Stimulated activated CD8-positive, alpha-beta memory T cell treated with anti-CD3 and anti-CD28 coated beads, Interleukin-12 subunit alpha, Interleukin-12 subunit beta, amount 100 ng/mL, for 1 hour (primary cell): Measurements from ENCODE around the gene DHRS4L2.
A peak's percentile ranks its signal among the peaks of the same experiment; 100 is the strongest.
"Not testable (repeated sequence)": the region's sequence is repeated elsewhere in the genome, so short reads cannot be mapped to it uniquely, and the experiment has no call there.

Experiments
- DNase-seq: peaks from one replicate; pipeline ENCODE4 v3.0.0-alpha.2; 2020; ENCODE audit warnings: low read depth

The DHRS4L2 gene

DNA sequence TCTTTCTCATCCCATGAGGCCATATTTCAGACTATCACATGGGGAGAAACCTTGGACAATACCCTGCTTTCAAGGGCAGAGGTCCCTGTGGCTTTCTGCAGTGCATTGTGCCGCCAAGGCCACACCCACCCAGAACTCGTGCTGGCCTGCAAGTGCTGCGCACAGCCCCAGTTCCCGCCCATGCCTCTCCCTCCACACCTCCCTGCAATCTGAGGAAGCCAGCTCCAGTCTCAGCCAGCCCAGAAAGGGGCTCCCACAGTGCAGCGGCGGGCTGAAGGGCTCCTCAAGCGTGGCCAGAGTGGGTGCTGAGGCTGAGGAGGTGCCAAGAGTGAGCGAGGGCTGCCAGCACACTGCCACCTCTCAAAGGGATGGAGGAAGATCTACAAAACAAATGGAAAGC is 15.6 kb upstream of the DHRS4L2 start:
- not testable (repeated sequence) for DNase-seq

DNA sequence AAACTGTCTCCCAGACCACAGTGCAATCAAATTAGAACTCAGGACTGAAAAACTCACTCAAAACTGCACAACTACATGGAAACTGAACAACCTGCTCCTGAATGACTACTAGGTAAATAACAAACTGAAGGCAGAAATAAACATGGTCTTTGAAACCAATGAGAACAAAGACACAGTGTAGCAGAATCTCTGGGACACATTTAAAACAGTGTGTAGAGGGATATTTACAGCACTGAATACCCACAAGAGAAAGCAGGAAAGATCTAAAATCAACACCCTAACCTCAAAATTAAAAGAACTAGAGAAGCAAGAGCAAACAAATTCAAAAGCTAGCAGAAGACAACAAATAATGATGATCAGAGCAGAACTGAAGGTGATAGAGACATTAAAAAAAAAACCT is 14.7 kb upstream of the DHRS4L2 start:
- DNase-seq = not testable (repeated sequence)

DNA sequence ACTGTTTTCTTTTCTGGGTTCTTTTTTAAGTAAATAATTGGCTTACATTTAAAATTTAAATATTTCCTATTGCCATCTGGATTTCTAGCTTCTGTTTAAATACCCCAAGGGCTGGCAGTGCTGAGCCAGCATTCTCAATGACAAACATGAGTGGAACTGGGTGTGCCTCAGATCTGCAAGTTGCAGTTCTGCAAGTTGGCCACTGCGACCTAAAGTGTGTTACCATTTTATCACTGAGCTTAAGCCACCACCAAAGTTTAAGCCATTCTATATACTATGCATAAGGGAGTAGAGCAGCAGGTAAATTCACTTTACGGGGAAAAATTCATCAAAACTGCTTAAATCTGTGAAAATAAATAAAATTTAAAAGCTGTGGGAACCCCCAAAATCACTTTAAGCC is 11.5 kb upstream of the DHRS4L2 start:
- DNase-seq = not testable (repeated sequence)

DNA sequence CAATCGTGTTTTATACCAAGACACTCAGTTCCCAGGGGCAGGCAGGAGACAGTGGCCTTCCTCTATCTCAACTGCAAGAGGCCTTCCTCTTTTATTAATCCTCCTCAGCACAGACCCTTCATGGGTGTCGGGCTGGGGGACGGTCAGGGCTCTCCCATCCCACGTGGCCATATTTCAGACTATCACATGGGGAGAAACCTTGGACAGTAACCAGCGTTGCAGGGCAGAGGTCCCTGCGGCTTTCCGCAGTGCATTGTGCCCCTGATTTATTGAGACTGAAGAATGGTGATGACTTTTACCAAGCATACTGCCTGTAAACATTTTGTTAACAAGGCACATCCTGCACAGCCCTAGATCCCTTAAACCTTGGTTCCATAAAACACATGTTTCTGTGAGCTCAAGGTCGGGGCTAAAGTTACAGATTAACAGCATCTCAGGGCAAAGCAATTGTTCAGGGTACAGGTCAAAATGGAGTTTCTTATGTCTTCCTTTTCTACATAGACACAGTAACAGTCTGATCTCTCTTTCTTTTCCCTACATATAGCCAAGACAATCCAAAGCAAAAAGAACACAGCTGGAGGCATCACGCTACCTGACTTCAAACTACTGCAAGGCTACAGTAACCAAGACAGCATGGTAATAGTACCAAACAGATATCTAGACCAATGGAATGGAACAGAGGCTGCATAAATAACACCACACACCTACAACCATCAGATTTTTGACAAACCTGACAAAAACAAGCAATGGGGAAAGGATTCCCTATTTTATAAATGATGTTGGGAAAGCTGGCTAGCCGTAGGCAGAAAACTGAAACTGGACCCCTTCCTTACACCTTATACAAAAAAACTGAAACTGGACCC is 6.5 kb upstream of the DHRS4L2 start:
- not testable (repeated sequence) for DNase-seq

DNA sequence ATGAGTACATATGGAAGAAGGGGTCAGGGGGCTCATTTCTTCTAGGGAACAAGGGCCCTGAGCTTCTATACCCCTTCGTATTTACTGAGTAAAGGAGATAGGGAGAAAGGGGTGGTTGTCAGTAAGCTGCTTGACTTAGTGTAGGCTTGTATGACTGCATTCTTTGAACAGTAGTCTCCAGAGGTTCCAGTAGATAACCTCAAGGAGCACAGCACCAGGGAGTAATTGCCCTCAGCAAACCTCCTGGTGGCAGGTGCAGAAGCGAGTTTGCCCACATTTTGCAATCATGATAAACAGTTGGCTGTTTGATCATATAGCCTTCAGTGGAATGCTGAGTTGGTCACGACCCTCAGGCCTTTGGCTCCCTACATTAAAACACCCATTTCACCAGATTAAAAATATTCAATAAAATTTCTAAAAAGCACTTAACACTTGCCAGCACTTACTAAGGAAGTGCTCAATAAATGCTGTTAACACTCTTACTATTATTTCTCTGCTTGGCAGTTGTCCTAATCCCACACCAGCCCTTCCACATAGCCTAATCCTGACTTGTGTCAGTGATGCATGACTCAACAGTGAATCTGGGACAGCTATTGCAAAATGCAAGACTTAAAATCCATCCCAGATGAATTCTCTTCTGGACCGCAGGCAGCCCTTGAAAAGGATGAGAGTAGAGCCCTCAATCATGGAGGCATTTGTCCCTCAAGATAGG is 3.7 kb upstream of the DHRS4L2 start:
- DNase-seq = no peak

DNA sequence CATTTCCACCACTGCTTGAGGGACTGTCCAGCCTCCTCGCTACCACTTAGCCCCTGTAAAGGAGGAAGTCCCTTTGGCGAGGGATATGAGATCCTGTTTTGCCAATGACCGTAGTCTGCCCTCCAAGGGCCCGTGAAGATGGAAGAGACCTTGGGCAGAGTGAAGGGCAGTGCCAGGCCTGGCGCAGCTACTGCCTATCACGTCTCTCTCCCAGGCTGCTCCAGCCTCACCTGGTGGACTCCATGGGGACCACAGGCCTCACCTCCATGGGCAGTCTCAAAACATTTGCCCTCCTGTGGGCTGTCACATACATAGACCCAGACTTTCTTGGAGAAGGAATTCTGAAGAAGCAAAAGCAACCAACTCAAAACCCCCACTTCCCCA is 514 bp upstream of the DHRS4L2 start:
- not testable (repeated sequence) for DNase-seq

DNA sequence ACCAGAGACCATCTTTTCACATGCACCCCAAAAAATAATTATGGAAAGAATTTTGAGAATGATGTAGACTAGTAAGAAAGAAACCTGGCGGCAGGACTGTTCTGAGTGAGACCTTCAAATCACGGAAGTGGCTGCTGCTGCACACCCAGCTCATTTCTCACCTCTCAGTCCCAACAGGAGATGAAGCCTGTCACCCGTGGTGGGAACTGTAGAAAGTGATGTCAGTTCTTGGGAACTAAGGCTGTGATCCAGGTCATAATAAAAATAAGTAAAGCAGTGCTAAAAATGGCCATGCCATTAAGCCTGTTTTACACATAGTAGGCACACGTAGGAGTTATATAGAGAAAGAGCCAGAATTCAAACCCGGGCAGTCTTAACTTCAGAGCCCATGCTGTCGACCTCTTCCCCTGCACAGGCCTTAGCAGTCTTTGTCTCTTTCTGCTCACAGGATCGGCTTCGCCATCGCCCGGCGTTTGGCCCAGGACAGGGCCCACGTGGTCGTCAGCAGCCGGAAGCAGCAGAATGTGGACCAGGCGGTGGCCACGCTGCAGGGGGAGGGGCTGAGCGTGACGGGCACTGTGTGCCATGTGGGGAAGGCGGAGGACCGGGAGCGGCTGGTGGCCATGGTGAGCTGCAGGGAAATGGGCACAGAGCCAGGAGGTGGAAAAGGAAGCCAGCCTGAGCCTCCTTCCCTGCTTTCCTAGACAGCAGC is 1.2 kb downstream of the DHRS4L2 start:
- DNase-seq = not testable (repeated sequence)

DNA sequence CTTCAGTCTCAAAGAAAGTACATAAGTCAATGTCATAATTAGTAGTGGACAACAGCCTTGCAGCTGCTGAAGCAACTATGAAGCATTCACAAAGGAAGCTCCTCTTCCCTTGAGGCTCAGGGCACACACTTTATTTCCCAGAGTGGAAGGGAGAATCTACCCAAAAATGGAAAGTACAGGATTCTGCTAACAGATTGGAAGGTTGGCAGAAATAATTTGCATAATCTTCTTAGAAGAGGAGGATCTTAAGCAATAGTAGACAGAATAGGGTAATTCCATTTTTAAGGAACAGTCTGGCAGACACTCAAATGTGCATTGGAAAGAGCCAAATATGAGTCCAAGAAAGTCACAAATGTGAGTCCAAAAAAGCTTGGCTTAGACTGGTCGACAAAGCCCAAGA is 2.2 kb downstream of the DHRS4L2 start:
- not testable (repeated sequence) for DNase-seq

DNA sequence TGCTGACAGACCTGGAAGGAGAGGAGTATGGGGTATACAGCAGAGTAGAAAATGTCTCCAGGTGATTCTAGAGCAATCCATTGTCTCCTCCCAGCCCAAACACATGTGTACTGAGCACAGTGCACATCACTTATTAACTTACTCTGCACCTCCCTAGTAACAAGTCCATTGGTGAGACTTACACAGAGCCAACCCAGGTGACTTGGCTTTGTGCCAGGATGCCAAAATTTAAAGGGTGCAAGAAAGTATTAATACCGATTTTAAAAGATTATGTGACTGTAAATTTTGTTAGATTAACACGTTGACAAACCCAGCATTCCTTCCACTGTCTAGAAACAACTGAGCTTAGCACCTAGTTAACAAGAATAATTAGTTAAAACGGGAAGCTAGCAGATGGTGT is 4.3 kb downstream of the DHRS4L2 start:
- not testable (repeated sequence) for DNase-seq

DNA sequence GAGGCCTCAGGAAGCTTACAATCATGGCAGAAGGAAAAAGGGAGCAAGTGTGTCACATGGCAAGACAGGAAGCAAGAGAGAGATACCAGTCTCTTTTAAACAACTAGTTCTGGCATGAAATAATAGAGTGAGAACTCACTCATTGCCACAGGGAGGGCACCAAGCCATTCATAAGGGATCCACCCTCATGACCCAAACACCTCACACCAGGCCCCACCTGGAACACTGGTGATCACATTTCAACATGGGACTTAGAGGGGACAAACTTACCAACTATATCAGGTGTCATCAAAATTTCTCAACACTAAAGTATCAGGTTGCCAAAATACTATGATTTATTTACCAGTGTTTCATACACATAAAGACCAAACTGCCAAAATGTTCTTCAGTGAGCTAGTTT is 7.3 kb downstream of the DHRS4L2 start:
- not testable (repeated sequence) for DNase-seq

DNA sequence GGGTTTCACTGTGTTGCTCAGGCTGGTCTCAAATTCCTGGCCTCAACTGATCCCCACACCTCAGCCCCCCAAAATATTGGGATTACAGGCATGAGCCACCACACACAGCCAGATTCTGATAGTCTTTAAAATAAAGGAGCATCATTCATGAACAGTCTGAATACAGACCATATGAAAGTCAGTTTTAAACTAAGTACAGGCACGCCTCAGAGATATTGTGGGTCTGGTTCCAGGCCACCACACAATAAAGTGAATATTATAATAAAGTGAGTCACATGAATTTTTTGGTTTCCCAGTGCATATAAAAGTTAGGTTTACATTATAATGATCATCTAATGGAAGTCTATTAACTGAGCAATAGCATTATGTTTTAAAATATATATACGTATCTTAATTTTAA is 8.1 kb downstream of the DHRS4L2 start:
- DNase-seq = not testable (repeated sequence)

DNA sequence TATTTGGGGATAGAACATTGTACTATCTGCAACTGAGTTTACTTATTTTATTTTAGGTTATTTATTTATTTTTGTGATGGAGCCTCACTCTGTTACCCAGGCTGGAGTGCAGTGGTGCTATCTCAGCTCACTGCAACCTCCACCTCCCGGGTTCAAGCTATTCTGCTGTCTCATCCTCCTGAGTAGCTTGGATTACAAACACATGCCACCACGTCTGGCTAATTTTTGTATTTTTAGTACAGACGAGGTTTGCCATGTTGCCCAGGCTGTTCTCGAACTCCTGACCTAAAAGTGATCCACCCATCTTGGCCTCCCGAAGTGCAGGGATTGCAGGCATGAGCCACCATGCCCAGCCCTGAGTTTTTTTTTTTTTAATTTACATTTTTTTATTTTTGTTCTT is 10.9 kb downstream of the DHRS4L2 start:
- not testable (repeated sequence) for DNase-seq

DNA sequence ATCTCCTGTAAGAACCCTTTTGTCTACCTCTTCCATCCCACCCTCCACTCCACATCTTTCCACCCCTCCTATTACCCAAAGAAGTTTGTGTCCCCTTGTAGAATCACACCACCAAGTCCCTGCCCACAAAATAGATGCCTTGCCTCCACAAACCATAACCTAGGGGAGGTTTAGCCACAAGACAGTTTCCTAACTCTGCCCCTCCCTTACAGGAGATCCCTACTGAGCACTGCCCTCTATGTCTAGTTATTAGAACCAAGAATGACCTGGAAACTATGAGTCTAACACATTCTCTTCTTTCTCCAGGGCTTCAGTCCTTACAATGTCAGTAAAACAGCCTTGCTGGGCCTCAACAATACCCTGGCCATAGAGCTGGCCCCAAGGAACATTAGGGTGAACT is 12.3 kb downstream of the DHRS4L2 start:
- not testable (repeated sequence) for DNase-seq

DNA sequence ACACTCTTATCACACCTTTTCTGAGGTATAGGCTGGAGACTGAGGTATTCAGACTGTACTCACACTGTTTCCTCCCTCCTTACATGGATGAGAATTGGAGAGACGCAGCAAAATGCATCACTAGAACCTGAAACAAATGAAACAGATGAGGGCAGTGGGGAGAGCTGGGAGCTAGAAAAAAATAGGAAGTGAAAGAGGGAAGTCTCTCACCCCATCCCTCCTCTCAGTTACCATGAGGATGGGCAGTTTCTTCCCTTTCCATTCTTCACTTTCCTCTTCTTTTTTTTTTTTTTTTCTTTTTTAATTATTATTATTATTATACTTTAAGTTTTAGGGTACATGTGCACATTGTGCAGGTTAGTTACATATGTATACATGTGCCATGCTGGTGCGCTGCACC is 12.9 kb downstream of the DHRS4L2 start:
- not testable (repeated sequence) for DNase-seq

DNA sequence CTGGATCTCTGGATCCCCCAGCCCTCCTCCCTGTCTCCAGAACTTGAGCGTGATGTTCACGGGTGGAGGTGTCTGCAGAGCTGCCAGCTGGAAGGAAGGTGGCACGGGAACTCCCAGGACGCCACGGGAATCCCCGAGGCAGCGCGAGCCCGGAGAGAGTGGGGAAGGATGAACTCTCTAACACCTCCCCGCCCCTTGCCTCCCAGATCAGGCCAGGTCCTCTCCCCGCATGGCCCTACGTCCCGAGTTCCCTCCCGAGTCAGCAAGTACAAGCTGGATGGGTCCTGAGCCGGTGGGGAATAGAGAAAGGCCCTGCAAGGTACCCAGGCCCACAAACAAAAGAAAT is 17.7 kb downstream of the DHRS4L2 start:
- DNase-seq = not testable (repeated sequence)

DNA sequence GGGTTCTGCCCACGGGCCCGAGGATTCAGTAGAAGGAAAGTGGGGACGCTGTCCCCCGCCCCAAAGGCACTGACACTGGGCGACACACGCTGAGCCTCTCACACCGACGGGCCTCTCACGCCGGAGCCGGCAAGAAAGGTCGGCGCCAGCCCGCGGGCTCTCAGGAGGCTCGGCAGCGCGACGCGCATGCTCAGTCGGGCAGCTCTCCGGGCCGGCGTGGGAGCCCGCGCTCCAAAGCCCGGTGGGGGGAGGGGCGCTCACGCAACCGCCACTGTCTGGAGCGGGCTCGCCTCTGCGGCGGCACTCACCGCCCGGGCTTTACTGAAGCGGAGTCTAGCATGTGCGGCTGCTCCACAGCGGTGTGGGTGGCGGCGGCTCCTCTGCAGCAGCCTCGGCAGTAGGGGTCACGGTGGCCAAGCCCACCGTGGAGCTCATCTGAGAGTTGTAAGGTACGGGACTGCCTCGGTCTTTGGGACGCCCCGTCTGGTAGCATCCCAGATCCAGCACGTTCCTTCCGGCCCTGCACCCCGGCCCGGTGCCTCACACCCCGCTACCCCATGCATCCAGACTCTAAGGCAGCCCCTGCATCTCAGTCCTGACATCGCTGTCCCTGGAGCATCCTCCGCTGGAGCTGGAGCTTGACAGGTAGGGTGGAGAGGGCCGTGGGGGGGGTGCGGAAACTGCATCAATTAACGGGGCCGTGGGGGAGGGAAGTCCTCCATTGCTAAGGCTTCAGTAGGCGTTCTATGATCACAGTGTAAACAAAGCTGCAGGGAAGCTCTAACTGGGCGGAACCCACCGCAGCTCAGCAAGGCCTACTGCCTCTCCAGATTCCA is 18.3 kb downstream of the DHRS4L2 start:
- DNase-seq = peak; percentile 26

DNA sequence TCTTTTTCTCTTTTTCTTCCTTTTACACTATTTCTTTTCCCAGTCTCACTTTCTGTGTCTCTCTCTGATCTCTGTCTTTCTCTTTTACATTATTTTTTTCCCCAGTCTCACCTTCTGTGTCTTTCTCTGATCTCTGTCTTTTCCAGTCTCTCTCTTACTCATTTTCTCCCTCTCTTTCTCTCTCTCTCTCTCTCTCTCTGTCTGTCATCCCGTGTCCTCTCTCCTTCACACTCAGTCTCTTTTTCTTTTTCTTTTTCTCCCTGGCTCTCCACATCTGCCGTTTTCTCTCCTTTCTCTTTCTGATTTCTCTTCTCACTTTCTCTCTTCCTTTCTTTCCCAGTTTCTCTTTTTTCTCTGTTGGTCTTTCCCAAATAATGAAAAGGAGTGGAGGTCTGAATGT is 22.3 kb downstream of the DHRS4L2 start:
- DNase-seq = no peak

DNA sequence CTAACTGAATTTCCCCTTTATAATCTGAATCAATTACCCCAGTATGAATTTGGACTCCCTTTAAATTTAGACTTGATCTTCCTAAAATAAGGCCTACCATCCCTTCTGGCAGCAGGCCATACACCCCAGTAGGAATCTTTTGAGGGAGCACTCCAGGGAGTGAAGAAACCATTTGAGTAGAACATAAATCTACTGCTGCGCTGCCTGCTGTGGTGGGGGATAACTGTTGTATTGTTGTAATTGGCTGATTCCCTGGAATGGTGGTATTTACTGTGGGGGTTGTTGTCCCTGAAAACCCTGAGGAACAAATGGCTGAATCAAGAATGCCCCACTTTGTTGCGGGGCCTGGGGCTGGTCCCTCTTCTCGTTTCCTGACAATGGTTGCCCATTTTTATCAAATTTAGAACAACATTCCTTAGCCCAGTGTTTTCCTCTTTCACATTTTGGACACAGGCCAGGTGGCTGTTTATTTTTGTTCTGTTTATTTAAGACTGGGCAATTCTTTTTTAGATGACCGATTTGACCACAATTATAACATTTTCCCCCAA is 24.1 kb downstream of the DHRS4L2 start:
- DNase-seq = not testable (repeated sequence)

DNA sequence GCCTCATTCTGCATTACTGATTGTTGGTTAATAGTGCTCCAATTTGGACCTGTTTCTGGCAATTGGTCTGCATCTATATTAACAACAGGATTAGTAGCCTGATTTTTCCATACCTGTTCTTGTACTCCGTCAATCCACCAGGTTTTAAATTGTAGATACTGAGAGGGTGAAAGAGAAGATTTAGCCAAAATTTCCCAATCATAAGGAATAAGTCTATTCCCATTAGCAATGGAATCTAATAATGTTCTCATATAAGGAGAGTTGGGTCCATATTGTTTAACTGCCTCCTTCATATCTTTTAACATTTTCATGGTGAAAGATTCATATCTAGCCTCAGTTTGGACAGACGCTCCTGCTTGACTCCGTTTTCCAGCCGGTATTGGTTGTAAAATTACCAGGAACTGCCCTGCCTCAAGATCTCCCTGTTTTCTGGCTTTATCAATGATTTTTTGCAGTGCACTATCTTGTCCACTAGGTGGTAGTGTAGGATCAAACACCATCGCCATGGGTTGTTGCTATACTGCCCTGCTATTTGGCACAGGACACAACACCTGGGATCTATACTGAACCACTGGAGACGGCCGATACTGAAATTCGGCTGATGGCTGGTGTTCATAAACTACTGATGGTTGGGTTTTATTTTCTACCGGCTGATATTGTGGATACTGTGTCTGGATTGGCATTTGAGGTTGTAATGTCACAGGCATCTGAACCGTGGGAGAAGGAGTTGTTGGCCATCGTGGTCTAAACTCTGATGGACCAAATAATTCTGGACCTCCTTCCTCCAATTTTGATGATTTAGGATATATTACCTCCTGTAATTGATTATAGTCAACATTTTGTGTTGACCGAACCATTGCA is 25.2 kb downstream of the DHRS4L2 start:
- DNase-seq = peak; percentile 29

DNA sequence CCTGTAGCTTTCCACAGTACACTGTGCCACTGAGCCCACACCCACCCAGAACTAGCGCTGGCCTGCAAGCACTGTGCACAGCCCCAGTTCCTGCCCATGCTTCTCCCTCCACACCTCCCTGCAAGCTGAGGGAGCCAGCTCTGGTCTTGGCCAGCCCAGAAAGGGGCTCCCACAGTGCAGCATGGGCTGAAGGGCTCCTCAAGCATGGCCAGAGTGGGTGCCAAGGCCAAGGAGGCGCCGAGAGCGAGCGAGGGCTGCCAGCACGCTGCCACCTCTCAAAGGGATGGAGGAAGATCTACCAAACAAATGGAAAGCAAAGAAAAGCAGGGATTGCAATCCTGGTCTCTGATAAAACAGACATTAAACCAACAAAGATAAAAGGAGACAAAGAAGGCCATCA is 27.0 kb downstream of the DHRS4L2 start:
- not testable (repeated sequence) for DNase-seq

DNA sequence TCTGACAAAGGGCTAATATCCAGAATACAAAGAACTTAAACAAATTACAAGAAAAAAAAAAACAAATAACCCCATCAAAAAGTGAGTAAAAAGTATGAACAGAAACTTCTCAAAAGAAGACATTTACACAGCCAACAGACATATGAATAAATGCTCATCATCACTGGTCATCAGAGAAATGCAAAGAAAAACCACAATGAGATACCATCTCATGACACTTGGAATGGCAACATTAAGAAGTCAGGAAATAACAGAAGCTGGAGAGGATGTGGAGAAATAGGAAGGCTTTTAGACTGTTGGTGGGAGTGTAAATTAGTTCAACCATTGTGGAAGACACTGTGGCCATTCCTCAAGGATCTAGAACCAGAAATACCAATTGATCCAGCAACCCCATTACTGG is 30.2 kb downstream of the DHRS4L2 start:
- not testable (repeated sequence) for DNase-seq
